ENCODE data around the gene NXPE4.
"Not testable (repeated sequence)": the region's sequence is repeated elsewhere in the genome, so short reads cannot be mapped to it uniquely, and the experiment has no call there.

Gene NXPE4

GRCh38 chr11:114610550-114610949 lies 15.0 kb upstream of the NXPE4 start:
- DNase-seq, result no peak

GRCh38 chr11:114609429-114609828 lies 13.8 kb upstream of the NXPE4 start:
- no peak for DNase-seq

GRCh38 chr11:114608605-114609004 lies 13.0 kb upstream of the NXPE4 start:
- DNase-seq, result not testable (repeated sequence)

- DNase-seq, result no peak
Measured at GRCh38 chr11:114607753-114608459, 12.3 kb upstream of the NXPE4 start.

- DNase-seq, result not testable (repeated sequence)
Measured at GRCh38 chr11:114606802-114607075, 11.2 kb upstream of the NXPE4 start.

- DNase-seq, result no peak
Measured at GRCh38 chr11:114606003-114606801, 10.6 kb upstream of the NXPE4 start.

GRCh38 chr11:114605370-114605769 lies 9.8 kb upstream of the NXPE4 start:
- no peak for DNase-seq

GRCh38 chr11:114604886-114605285 lies 9.3 kb upstream of the NXPE4 start:
- no peak for DNase-seq

- no peak for DNase-seq
Measured at GRCh38 chr11:114604179-114604813, 8.7 kb upstream of the NXPE4 start.

GRCh38 chr11:114603151-114603550 lies 7.6 kb upstream of the NXPE4 start:
- not testable (repeated sequence) for DNase-seq

GRCh38 chr11:114598461-114598860 lies 2.9 kb upstream of the NXPE4 start:
- DNase-seq, result no peak

GRCh38 chr11:114596175-114596919 lies 761 bp upstream of the NXPE4 start:
- no peak for DNase-seq

GRCh38 chr11:114594703-114595102 lies 883 bp downstream of the NXPE4 start:
- no peak for DNase-seq

- no peak for DNase-seq
Measured at GRCh38 chr11:114587398-114587953, 8.1 kb downstream of the NXPE4 start.

- no peak for DNase-seq
Measured at GRCh38 chr11:114586797-114587196, 8.8 kb downstream of the NXPE4 start.

GRCh38 chr11:114571712-114572111 lies 23.9 kb downstream of the NXPE4 start:
- DNase-seq, result no peak

GRCh38 chr11:114569801-114570200 lies 25.8 kb downstream of the NXPE4 start:
- no peak for DNase-seq

GRCh38 chr11:114566276-114566675 lies 29.3 kb downstream of the NXPE4 start:
- DNase-seq, result no peak

- DNase-seq, result no peak
Measured at GRCh38 chr11:114564831-114565230, 30.8 kb downstream of the NXPE4 start.

GRCh38 chr11:114563077-114563476 lies 32.5 kb downstream of the NXPE4 start:
- no peak for DNase-seq

GRCh38 chr11:114562166-114562916 lies 33.2 kb downstream of the NXPE4 start:
- DNase-seq, result no peak
